ENCODE measurements around the gene VPS8.

DNA sequence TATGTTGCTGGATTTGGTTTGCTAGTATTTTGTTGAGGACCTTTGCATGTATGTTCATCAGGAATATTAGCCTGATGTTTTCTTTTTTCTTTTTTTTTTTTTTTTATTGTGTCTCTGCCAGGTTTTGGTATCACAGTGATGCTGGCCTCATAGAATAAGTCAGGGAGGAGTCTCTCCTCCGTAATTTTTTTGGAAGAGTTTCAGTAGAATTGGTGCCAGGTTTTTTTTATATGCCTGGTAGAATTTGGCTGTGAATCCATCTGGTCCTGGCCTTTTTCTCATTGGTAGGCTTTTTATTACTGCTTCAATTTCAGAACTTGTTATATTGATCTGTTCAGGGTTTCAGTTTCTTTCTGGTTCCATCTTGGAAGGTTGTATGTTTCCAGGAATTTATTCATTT, 165.8 kb downstream of the VPS8 start:
- TF ChIP-seq POLR2A (IDR thresholded peaks at IDR 0.05) = no peak
- TF ChIP-seq, protein P1, sequence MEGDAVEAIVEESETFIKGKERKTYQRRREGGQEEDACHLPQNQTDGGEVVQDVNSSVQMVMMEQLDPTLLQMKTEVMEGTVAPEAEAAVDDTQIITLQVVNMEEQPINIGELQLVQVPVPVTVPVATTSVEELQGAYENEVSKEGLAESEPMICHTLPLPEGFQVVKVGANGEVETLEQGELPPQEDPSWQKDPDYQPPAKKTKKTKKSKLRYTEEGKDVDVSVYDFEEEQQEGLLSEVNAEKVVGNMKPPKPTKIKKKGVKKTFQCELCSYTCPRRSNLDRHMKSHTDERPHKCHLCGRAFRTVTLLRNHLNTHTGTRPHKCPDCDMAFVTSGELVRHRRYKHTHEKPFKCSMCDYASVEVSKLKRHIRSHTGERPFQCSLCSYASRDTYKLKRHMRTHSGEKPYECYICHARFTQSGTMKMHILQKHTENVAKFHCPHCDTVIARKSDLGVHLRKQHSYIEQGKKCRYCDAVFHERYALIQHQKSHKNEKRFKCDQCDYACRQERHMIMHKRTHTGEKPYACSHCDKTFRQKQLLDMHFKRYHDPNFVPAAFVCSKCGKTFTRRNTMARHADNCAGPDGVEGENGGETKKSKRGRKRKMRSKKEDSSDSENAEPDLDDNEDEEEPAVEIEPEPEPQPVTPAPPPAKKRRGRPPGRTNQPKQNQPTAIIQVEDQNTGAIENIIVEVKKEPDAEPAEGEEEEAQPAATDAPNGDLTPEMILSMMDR (IDR thresholded peaks at IDR 0.05) = no peak
